A673 (cell line): ENCODE data around the gene KIF26B.

Experiments used
- CTCF ChIP-seq: fragments of 300-800, 200-600 bp; sonication (generic); conservative IDR thresholded peaks from 2 replicates; pipeline ENCODE4 v1.5.1; 2017; ENCODE audit warnings: low read depth, mild to moderate bottlenecking, antibody characterized with exemption, low read length, moderate library complexity, mixed read lengths
- EZH2 ChIP-seq: fragments of 200-600 bp; sonication (generic); IDR thresholded peaks from 2 replicates; pipeline ENCODE4 v1.6.1; 2017; ENCODE audit warnings: borderline replicate concordance, low read depth, mild to moderate bottlenecking, mixed read lengths, antibody characterized with exemption, low read length; ENCODE audit not compliant: poor library complexity, severe bottlenecking

GRCh38 chr1:245528258-245528635, 373.5 kb downstream of the KIF26B start:
- no peak for TF ChIP-seq CTCF
- TF ChIP-seq EZH2, result no peak
